HPDE6-E6E7 (cell line): ENCODE measurements around the gene MRO.
"Not testable (repeated sequence)": the region's sequence is repeated elsewhere in the genome, so short reads cannot be mapped to it uniquely, and the experiment has no call there.

Experiments used
- DNase-seq: peaks from one replicate; pipeline ENCODE4 v3.0.0; 2011; ENCODE audit warnings: missing footprints; ENCODE audit errors: extremely low spot score

MRO gene

GRCh38 chr18:50792885-50793284 lies 26.9 kb downstream of the MRO start:
- no peak for DNase-seq

DNA sequence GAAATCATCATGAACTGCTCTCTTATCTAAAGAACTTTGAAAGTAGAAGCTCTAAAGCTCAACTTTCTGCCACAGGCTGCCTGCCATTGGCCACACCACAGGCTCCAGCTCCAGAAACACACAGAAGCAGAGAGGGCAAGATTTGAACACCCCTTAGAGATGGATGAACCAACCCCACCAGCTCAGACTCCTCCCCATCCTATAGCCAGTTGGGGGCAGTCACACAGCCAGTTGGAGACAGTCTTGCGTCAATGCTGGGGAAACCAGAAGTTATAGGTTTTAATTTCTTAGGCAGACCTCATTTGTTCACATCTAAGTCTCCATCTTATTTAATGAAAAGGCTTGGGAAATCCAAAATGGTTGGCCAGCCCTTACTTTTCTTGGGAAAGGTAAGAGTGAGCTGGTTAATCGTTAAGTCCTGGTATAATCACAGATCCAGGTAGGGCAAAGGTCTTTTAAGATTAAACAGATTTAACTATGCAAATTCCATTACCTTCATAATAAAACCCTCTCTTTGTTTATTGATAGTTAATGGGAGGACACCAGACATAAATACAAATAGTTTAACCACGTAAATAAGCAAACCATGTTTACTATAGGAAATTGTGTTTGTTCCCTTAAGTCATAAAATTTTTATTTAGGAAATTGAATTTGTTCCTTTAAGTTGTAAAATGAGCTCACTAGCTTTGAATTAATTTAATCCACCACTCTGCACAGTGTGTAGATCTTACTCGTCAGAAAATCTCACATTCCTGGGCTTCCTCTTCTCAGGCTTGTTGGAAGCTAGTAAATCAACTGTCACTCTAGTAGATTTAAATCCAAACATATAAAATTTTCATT lies 28.0 kb downstream of the MRO start:
- DNase-seq, result no peak

- no peak for DNase-seq
Observed at GRCh38 chr18:50790948-50791347, 28.9 kb downstream of the MRO start.

GRCh38 chr18:50790241-50790640 lies 29.6 kb downstream of the MRO start:
- DNase-seq, result no peak

GRCh38 chr18:50788284-50788683 lies 31.5 kb downstream of the MRO start:
- no peak for DNase-seq

DNA sequence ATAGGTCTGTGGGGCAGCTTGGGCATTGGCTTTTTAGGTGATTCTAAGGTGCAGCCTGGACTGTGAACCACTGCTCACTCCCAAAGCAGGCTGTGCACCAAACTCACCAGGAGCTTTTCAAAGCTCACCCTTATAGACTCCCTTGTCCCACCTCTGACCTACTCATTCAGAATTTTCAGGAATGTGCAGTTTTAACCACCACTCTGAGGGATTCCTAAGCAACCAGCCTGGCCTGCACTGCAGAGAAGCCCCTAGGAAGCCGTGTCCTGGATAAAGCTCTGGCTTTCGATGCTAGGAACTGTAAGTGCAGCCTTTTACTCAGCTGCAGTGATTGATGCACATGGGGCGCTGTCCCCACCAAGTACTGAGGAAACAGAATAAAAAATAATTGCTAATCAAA lies 33.0 kb downstream of the MRO start:
- no peak for DNase-seq

- no peak for DNase-seq
Observed at GRCh38 chr18:50783553-50783952, 36.3 kb downstream of the MRO start.

DNA sequence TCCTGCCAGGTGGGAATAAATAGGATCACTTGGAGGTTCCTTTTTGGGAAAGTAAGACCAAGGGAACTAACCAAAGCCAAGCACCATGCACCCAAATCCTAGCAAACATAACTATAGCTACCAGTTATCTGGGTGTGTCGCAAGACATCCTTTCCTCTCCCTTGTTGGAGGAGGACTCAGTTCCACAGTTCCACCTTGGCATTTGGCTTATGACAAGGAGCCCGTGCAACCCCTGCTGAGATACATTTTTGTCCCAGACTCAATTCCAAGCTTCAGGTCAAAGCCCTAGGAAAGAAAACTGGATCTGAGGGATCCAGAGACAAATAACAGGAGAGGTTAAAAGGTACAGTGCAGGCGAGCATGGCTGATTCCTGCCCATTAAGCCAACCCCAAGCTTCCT lies 40.8 kb downstream of the MRO start:
- DNase-seq, result not testable (repeated sequence)

GRCh38 chr18:50776383-50776782 lies 43.4 kb downstream of the MRO start:
- no peak for DNase-seq

GRCh38 chr18:50775726-50776125 lies 44.1 kb downstream of the MRO start:
- no peak for DNase-seq

DNA sequence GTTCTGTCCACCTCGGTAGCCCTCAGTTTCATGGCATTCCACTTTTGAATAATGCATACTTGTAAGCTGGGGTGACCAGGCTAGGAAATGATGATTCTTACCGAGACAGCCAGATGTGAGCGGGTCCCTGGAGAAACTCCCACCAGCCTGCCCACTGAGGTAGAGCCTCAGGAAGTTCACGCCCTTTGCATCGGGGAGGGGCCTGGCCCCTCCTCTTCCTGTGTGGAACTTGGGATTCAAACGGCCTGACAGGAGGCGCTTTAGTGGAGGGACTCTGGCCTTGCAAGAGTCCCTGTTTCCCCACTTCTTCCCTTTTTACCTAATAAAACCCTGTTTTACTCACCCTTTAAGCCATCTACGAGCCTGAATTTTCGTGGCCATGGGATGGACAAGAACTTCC lies 44.6 kb downstream of the MRO start:
- no peak for DNase-seq

DNA sequence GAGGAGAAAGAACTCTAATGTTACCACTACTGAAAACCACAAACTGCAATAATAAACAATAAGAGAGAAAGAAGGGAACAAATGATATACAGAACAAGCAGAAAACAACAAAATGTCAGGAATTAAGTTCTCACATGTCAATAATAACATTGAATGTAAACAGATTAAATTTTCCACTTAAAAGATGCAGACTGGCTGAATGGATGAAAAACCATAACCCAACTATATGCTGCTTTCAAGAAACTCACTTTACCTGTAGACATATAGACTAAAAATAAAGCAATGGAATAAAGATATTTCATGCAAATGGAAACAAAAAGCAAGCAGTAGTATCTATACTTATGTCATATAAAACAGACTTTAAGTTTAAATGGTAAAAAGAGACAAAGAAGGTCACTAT lies 50.4 kb downstream of the MRO start:
- DNase-seq, result no peak

DNA sequence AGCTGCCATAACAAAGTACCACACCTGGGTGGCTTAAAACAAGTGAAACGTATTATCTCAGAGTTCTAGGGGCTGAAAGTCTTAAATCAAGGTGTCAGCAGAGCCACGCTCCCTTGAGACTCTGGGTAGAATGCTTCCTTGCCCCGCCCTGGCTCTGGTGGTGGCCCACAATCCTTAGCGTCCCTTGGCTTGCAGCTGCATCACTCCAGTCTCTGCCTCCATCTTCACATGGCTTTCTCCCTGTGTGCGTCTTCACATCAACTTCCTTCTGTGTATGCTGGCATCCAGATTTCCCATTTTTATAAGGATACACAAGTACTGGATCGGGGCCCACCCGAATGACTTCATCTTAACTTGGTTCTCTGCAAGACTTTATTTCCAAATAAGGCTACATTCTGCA lies 62.5 kb downstream of the MRO start:
- no peak for DNase-seq

GRCh38 chr18:50754297-50754696 lies 65.5 kb downstream of the MRO start:
- DNase-seq, result no peak

- DNase-seq, result no peak
Observed at GRCh38 chr18:50753311-50753710, 66.5 kb downstream of the MRO start.

DNA sequence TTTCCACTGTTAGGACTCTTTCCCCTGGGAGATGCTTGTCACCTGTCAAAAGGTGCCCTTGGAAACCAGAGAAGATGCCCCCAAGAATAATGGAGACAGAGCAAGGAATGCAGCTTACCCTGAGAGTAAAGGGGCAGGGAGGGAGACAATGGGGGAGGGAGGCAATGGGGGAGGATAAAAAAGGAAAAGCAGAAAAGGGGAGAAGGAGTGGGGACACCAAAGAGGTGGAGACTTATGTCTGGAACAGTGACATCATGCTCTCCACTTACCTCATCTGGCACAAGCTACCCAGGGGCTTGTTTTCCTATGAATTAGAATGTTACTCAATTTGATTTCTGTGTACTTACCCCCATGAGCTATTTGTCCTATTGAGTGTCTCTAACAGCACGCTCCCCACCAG lies 67.9 kb downstream of the MRO start:
- no peak for DNase-seq

GRCh38 chr18:50751490-50751889 lies 68.3 kb downstream of the MRO start:
- DNase-seq, result no peak

- no peak for DNase-seq
Observed at GRCh38 chr18:50750546-50750945, 69.3 kb downstream of the MRO start.

GRCh38 chr18:50749945-50750344 lies 69.9 kb downstream of the MRO start:
- no peak for DNase-seq

DNA sequence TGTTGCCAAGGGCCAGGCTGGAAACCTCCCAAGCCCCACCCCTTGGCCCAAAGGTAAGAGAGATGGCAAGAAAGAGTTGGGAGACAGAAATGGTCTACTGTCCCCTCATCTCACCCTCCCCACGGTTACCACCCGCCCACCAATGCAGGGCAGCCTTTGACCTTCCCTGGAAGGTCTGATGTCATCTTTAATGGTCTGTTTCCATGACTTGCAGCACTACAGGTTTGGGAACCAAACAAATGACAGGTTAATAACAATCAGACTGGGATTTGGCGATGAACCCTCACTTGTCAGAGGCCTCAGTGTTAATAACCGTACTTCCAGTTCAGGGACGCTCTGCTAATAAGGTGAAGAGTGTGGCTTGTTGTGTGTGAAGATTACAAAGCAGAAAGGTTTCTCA lies 70.4 kb downstream of the MRO start:
- DNase-seq, result no peak

GRCh38 chr18:50748243-50749229 lies 71.3 kb downstream of the MRO start:
- no peak for DNase-seq

DNA sequence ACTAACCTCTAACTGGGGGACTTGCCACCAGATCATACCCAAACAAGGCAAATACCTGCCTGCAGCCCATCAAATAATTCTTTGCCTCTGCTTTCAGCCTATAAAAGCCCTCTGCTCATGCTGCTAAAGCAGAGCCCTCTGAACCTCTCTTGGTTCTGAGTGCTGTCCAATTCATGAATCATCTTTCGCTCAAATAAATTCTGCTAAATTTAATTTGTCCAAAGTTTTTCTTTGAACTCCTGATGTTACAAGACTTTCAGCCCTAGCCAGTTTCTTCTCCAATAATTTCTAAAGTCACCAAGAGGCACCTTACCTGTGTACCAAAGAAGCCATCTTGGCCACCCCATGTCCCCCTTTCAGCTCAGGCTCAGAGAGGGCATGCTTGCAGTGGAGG lies 72.0 kb downstream of the MRO start:
- no peak for DNase-seq

- no peak for DNase-seq
Observed at GRCh38 chr18:50745945-50746344, 73.9 kb downstream of the MRO start.
